ENCODE data around the gene NFATC2.

Gene NFATC2

GRCh38 chr20:51429144-51429482 lies 113.4 kb downstream of the NFATC2 start:
- H3K9me3 ChIP-seq (ENCODE audit: control insufficient read depth, insufficient read depth, low read depth, low read length) = no peaks in the 10 kb centered on the region
- ChIA-PET CTCF (no interaction called here), POLR2A (no interaction called here)

GRCh38 chr20:51428401-51429143 lies 113.9 kb downstream of the NFATC2 start:
- CTCF ChIA-PET = no interaction called here
- Histone ChIP-seq H3K4me1 (ENCODE audit: control insufficient read depth, insufficient read depth, low read length) (no peaks in the 10 kb centered on the region), H3K36me3 (ENCODE audit: control insufficient read depth in 2 of 2, insufficient read depth in 1 of 2, low read length in 2 of 2) (no peaks in the 10 kb centered on the region), H3K9me3 (ENCODE audit: control insufficient read depth, insufficient read depth, low read depth, low read length) (no peaks in the 10 kb centered on the region), H3K27ac (ENCODE audit: extremely low read depth, low read depth, low read length) (no peak overlapping the region), H3K4me3 (ENCODE audit: low read depth, low read length) (no peak overlapping the region)
- TF ChIP-seq ZBTB20 (tag by site-specific recombination; IDR thresholded peaks at IDR 0.05) (no peak), ZNF837 (tag by site-specific recombination; IDR thresholded peaks at IDR 0.05) (no peak), ZBTB8A (tag by site-specific recombination; IDR thresholded peaks at IDR 0.05) (no peak), PATZ1 (tag by site-specific recombination; IDR thresholded peaks at IDR 0.05) (no peak), ZNF280C (tag by site-specific recombination; IDR thresholded peaks at IDR 0.05) (no peak), ZNF544 (tag by site-specific recombination; IDR thresholded peaks at IDR 0.05) (no peak), ZNF311 (tag by site-specific recombination; IDR thresholded peaks at IDR 0.05; ENCODE audit: borderline replicate concordance) (no peak), ZFP37 (tag by site-specific recombination; IDR thresholded peaks at IDR 0.05) (no peak), ZFP3 (tag by site-specific recombination; IDR thresholded peaks at IDR 0.05; ENCODE audit: low read depth) (no peak), ZEB2 (tag by site-specific recombination; IDR thresholded peaks at IDR 0.05) (no peak), ZNF26 (tag by site-specific recombination; IDR thresholded peaks at IDR 0.05) (no peak), ZSCAN5A (tag by site-specific recombination; IDR thresholded peaks at IDR 0.05) (no peak), ZNF623 (tag by site-specific recombination; IDR thresholded peaks at IDR 0.05) (no peak), KLF7 (tag by site-specific recombination; IDR thresholded peaks at IDR 0.05; ENCODE audit: borderline replicate concordance) (no peak), ZNF175 (tag by site-specific recombination; IDR thresholded peaks at IDR 0.05) (no peak), ZNF23 (tag by site-specific recombination; IDR thresholded peaks at IDR 0.05; ENCODE audit: borderline replicate concordance) (no peak), ZNF645 (tag by site-specific recombination; IDR thresholded peaks at IDR 0.05) (no peak), ZNF560 (tag by site-specific recombination; IDR thresholded peaks at IDR 0.05; ENCODE audit: borderline replicate concordance) (no peak), ZNF239 (tag by site-specific recombination; IDR thresholded peaks at IDR 0.05) (no peak), HOXA7 (CRISPR knock-in tag; IDR thresholded peaks at IDR 0.05; ENCODE audit: borderline replicate concordance) (no peak)
- POLR2A ChIA-PET = no interaction called here

More at GRCh38 chr20:51429144-51429482, 113.4 kb downstream of the NFATC2 start:
- Histone ChIP-seq H3K27ac (ENCODE audit: extremely low read depth, low read depth, low read length) (no peak overlapping the region), H3K4me3 (ENCODE audit: low read depth, low read length) (no peak overlapping the region), H3K36me3 (ENCODE audit: control insufficient read depth in 2 of 2, insufficient read depth in 1 of 2, low read length in 2 of 2) (no peaks in the 10 kb centered on the region), H3K4me1 (ENCODE audit: control insufficient read depth, insufficient read depth, low read length) (no peaks in the 10 kb centered on the region)
- TF ChIP-seq ZNF707 (tag by site-specific recombination; IDR thresholded peaks at IDR 0.05) (no peak), ZNF157 (tag by site-specific recombination; IDR thresholded peaks at IDR 0.05) (no peak)

Data from HEK293 (cell line).